IMR-90 (cell line): Measurements from ENCODE around the gene KANK3. TPM values are rescaled to one million over a fixed set of nuclear protein-coding genes. Genes with fewer than 3 reads are reported as not detected.

ENCODE experiments used
- ATAC-seq: fragments of 200-7000 bp; cut with Tn5 transposase; 2 replicates; pipeline ENCODE4 v1.9.1; 2020; ENCODE audit warnings: low read depth, mild to moderate bottlenecking, moderate library complexity
- BruUV-seq: library from RNA; stranded (reverse); fragments of 400-500 nt; replicated peaks from 2 replicates; lab custom pipeline; 2021; lab: Mats Ljungman, UMichigan
- CTCF ChIA-PET: fragments of 300-600 bp; formaldehyde crosslinking; extraction: SDS; loops from one replicate; lab custom pipeline; 2021; ENCODE audit warnings: antibody characterized with exemption; lab: Yijun Ruan, JAX
- POLR2A ChIA-PET: fragments of 300-600 bp; sonication (Branson Sonifier 250); formaldehyde crosslinking; loops from one replicate; lab custom pipeline; 2022; ENCODE audit warnings: antibody characterized with exemption; ENCODE audit not compliant: unreplicated experiment; lab: Charles Lee
- DNase-seq: peaks from one replicate; pipeline ENCODE4 v3.0.0; 2013
- H2AFZ ChIP-seq: replicated peaks from 2 replicates; pipeline ENCODE3; 2013; ENCODE audit warnings: low read length, mild to moderate bottlenecking; ENCODE audit not compliant: poor library complexity
- H2AK5ac ChIP-seq: 2 replicates; pipeline ENCODE4 v1.6.1; 2013; ENCODE audit warnings: low read depth, low read length, inconsistent platforms
- H2AK9ac ChIP-seq: replicated peaks from 2 replicates; pipeline ENCODE3; 2013; ENCODE audit warnings: mild to moderate bottlenecking, low read depth, low read length, moderate library complexity; ENCODE audit not compliant: poor library complexity
- H2BK120ac ChIP-seq: 2 replicates; pipeline ENCODE4 v1.6.1; 2013; ENCODE audit warnings: low read depth, low read length, inconsistent platforms
- H2BK15ac ChIP-seq: 3 replicates; pipeline ENCODE4 v1.6.1; 2013; ENCODE audit warnings: low read depth, low read length, inconsistent platforms
- H2BK20ac ChIP-seq: 2 replicates; pipeline ENCODE4 v1.6.1; 2013; ENCODE audit warnings: low read depth, mild to moderate bottlenecking, inconsistent platforms, low read length, moderate library complexity
- H2BK5ac ChIP-seq: 2 replicates; pipeline ENCODE4 v1.6.1; 2013; ENCODE audit warnings: mild to moderate bottlenecking, low read depth, low read length, inconsistent platforms; ENCODE audit not compliant: poor library complexity, severe bottlenecking
- H3K14ac ChIP-seq: replicated peaks from 2 replicates; pipeline ENCODE4 v1.6.1; 2013; ENCODE audit warnings: low read depth, low read length, inconsistent platforms
- H3K18ac ChIP-seq: 2 replicates; pipeline ENCODE4 v1.6.1; 2013; ENCODE audit warnings: low read depth, low read length, control low read depth
- H3K23ac ChIP-seq: 2 replicates; pipeline ENCODE4 v1.6.1; 2013; ENCODE audit warnings: low read depth, low read length, inconsistent platforms
- H3K27ac ChIP-seq: 2 replicates; pipeline ENCODE4 v1.5.1; 2013; ENCODE audit warnings: mild to moderate bottlenecking, control low read depth, low read length; ENCODE audit not compliant: insufficient read depth
- H3K27me3 ChIP-seq: 2 replicates; pipeline ENCODE4 v1.6.1; 2013; ENCODE audit warnings: low read length; ENCODE audit not compliant: control insufficient read depth, insufficient read depth
- H3K36me3 ChIP-seq: 2 replicates; pipeline ENCODE4 v1.6.1; 2013; ENCODE audit warnings: low read length, mixed read lengths; ENCODE audit not compliant: control insufficient read depth, insufficient read depth
- H3K4ac ChIP-seq: 2 replicates; pipeline ENCODE4 v1.6.1; 2013; ENCODE audit warnings: low read depth, low read length, inconsistent platforms
- H3K4me1 ChIP-seq: 2 replicates; pipeline ENCODE4 v1.6.1; 2013; ENCODE audit warnings: low read length, mixed read lengths; ENCODE audit not compliant: control insufficient read depth, insufficient read depth
- H3K4me2 ChIP-seq: 2 replicates; pipeline ENCODE4 v1.6.1; 2013; ENCODE audit warnings: low read depth, mild to moderate bottlenecking, control low read depth, low read length, moderate library complexity
- H3K4me3 ChIP-seq: 2 replicates; pipeline ENCODE4 v1.5.1; 2013; ENCODE audit warnings: low read depth, mild to moderate bottlenecking, control low read depth, low read length, moderate library complexity; ENCODE audit not compliant: insufficient read depth
- H3K56ac ChIP-seq: 2 replicates; pipeline ENCODE4 v1.6.1; 2013; ENCODE audit warnings: low read length, inconsistent platforms; ENCODE audit not compliant: insufficient read depth; ENCODE audit errors: extremely low read depth
- H3K79me1 ChIP-seq, 2 experiments: 2 replicates each; pipeline ENCODE4 v1.6.1; 2013; ENCODE audit warnings: low read length in 2 of 2, inconsistent platforms in 1 of 2, low read depth in 1 of 2
- H3K9ac ChIP-seq: 2 replicates; pipeline ENCODE4 v1.6.1; 2013; ENCODE audit warnings: low read depth, low read length, control low read depth
- H3K9me1 ChIP-seq: 2 replicates; pipeline ENCODE4 v1.6.1; 2013; ENCODE audit warnings: low read length, inconsistent platforms; ENCODE audit not compliant: insufficient read depth
- H3K9me3 ChIP-seq: 2 replicates; pipeline ENCODE4 v1.6.1; 2013; ENCODE audit warnings: low read length; ENCODE audit not compliant: control insufficient read depth, insufficient read depth
- H4K20me1 ChIP-seq: 2 replicates; pipeline ENCODE4 v1.6.1; 2013; ENCODE audit warnings: low read length, inconsistent platforms; ENCODE audit not compliant: insufficient read depth
- H4K5ac ChIP-seq: 2 replicates; pipeline ENCODE4 v1.6.1; 2013; ENCODE audit warnings: mild to moderate bottlenecking, low read depth, low read length, control low read depth
- H4K8ac ChIP-seq, 2 experiments: 2 replicates each; pipeline ENCODE4 v1.6.1; 2013; ENCODE audit warnings: low read depth in 2 of 2, low read length in 2 of 2, control low read depth in 1 of 2, inconsistent platforms in 1 of 2
- H4K91ac ChIP-seq: 2 replicates; pipeline ENCODE4 v1.6.1; 2013; ENCODE audit warnings: low read depth, low read length, inconsistent platforms; ENCODE audit not compliant: insufficient read depth
- CEBPB ChIP-seq: IDR thresholded peaks from 2 replicates; pipeline ENCODE4 v1.6.1; 2012; ENCODE audit warnings: low read depth, low read length, improper control_type of control experiment
- RCOR1 ChIP-seq: IDR thresholded peaks from 2 replicates; pipeline ENCODE4 v1.6.1; 2012; ENCODE audit warnings: mild to moderate bottlenecking, low read length, improper control_type of control experiment; ENCODE audit not compliant: insufficient replicate concordance
- WGBS, 2 experiments: methylation state at CpG; one replicate each; pipeline versions ENCODE4 v1.1.5 to v1.1.7; 2013; ENCODE audit warnings: missing lambda C conversion rate in 2 of 2; ENCODE audit not compliant: insufficient read length in 1 of 2; ENCODE audit errors: extremely low coverage in 2 of 2; 5-methylcytosine and 5-hydroxymethylcytosine counted together
- dilution Hi-C: fragments of 300-500 bp; cut with HindIII; formaldehyde crosslinking; loops from one replicate; pipeline ENCODE4 v1.14.3; 2018; ENCODE audit warnings: low sequenced_read_pairs; ENCODE audit not compliant: unreplicated experiment
- in situ Hi-C: fragments of 300-500 bp; cut with MboI; formaldehyde crosslinking; loops from 3 replicates; pipeline ENCODE4 v1.14.3; 2019; ENCODE audit warnings: low sequenced_read_pairs, inconsistent platforms, mixed read lengths
- intact Hi-C: fragments of 100-400 bp; cut with micrococcal nuclease; formaldehyde crosslinking; loops from 2 replicates; pipeline ENCODE4 v1.10.0; 2022
- polyA plus RNA-seq, 3 experiments: library from polyadenylated mRNA; depleted of rRNA; stranded (reverse); fragments of >200 nt; gene quantifications; 2 replicates each; pipeline ENCODE4 v1.2.3, GENCODE V29; 2012; ENCODE audit warnings: low replicate concordance in 1 of 3
- total RNA-seq: library from RNA; depleted of rRNA; stranded (reverse); fragments of >200 nt; gene quantifications from 2 replicates; pipeline ENCODE4 v1.2.3, GENCODE V29; 2012

KANK3 gene
- total and polyA plus RNA-seq, 2 of the 4 experiments (the other 2 are of a cell fraction) = 0.07 TPM; not detected in 1

- Histone ChIP-seq H4K8ac (no peak overlapping the region), H3K9me3 (no peaks in the 10 kb centered on the region), H3K27me3 (no peaks in the 10 kb centered on the region), H2BK20ac (no peak overlapping the region), H3K4me3 (no peak overlapping the region), H4K20me1 (no peaks in the 10 kb centered on the region; the same call in 1 of the 2 replicates), H3K14ac (no peak overlapping the region), H3K18ac (no peak overlapping the region), H2AK5ac (no peak overlapping the region), H2BK120ac (no peak overlapping the region), H4K5ac (no peak overlapping the region), H3K36me3 (peaks cover 21% of the 10 kb centered on the region), H3K4ac (no peak overlapping the region), H3K9ac (no peak overlapping the region), H3K4me2 (no peak overlapping the region), H3K79me1 (peaks cover 0 to 9% of the 10 kb centered on the region in 2 experiments; a peak in 2 of 4 replicates), H3K23ac (no peak overlapping the region), H2BK5ac (no peak overlapping the region), H3K56ac (no peak overlapping the region), H2BK15ac (no peak overlapping the region), H2AK9ac (no peak overlapping the region), H2AFZ (no peak overlapping the region), H3K4me1 (peaks cover 7% of the 10 kb centered on the region; the same call in 1 of the 2 replicates), H3K9me1 (no peaks in the 10 kb centered on the region), H3K27ac (no peak overlapping the region), H4K91ac (no peak overlapping the region)
- intact Hi-C loops = no loop called here
- DNase-seq = no peak
- ATAC-seq = no peak
- dilution Hi-C loops = no loop called here
- POLR2A ChIA-PET = no interaction called here
- 99% methylated on average over 8 of the region's 26 CpGs; no CpG with 5 or more reads in 1 of the 2 experiments for WGBS, 2 experiments
- in situ Hi-C loops = no loop called here
- TF ChIP-seq RCOR1 (no peak), CEBPB (0 out of 2 replicates have a peak, but pooled peaks have one; percentile 1)
- CTCF ChIA-PET = no interaction called here
- no TSS peak for BruUV-seq
These were observed 31.1 kb upstream of the KANK3 start for GRCh38 chr19:8373867-8374813.
